HFF-Myc (cell line): ENCODE results near the gene NEURL1B.
"Not testable (repeated sequence)": the region's sequence is repeated elsewhere in the genome, so short reads cannot be mapped to it uniquely, and the experiment has no call there.

ENCODE experiments used
- DNase-seq: peaks from one replicate; pipeline ENCODE4 v3.0.0-alpha.2; 2011; ENCODE audit warnings: low read depth; ENCODE audit errors: extremely low read depth
- H3K4me3 ChIP-seq: replicated peaks from 2 replicates; pipeline ENCODE4 v1.5.1; 2011; ENCODE audit warnings: low read depth, mild to moderate bottlenecking, control low read depth, low read length
- CTCF ChIP-seq: IDR thresholded peaks from 2 replicates; pipeline ENCODE4 v1.5.1; 2012; ENCODE audit warnings: mild to moderate bottlenecking, low read depth, low read length, control low read depth; ENCODE audit errors: missing control alignments

NEURL1B gene

GRCh38 chr5:172648755-172649154 lies 7.7 kb downstream of the NEURL1B start:
- no peak for DNase-seq
- H3K4me3 ChIP-seq = no peak overlapping the region
- TF ChIP-seq CTCF = no peak

DNA sequence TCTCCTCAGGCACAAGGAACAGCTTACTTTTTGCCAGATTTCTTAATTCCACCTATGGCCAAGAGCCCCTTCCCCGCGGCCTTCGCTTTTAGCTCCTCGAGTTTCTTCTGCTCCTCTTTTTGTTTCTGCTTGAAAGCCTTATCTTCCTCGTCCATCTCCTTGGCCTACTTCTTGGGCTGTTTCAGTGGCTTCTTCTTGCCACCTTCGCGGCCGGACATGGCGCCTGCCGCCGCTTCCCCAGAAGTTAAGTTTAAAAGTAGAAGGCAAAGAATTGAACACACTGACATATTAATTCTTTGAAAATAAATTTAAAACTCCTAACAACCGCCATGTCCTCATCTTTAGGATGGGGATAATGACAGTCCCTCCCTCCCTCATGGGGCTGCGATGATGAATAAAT lies 15.4 kb downstream of the NEURL1B start:
- H3K4me3 ChIP-seq, DNase-seq: not testable (repeated sequence)

DNA sequence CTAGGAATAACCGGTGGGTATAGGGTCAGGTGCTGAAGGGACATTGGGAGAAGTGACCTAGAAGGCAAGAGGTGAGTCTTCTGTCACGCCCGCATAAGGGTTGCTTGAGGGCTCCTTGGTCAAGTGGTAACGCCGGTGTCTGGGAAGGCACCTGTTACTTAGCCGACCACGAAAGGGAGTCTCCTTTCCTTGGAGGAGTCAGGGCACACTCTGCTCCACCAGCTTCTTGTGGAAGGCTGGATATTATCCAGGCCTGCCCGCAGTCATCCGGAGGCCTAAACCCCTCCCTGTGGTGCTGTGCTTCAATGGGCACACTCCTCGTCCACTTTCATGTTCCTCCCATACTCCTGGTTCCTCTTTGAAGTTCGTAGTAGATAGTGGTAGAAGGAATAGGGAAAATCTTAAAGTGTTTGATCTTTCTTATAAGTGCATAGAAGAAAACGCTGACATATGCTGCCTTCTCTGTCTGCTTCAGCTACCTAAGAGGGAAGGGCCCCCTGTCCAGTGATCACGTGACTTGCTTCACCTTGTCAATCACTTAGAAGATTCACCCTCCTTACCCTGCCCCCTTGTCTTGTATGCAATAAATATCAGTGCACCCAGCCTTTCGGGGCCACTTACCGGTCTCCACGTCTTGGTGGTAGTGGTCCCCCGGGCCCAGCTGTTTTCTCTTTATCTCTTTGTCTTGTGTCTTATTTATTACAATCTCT lies 16.6 kb downstream of the NEURL1B start:
- DNase-seq = not testable (repeated sequence)

GRCh38 chr5:172658391-172658790 lies 17.3 kb downstream of the NEURL1B start:
- no peak for TF ChIP-seq CTCF
- H3K4me3 ChIP-seq = no peak overlapping the region
- no peak for DNase-seq

More for the DNA sequence above, 16.6 kb downstream of the NEURL1B start:
- not testable (repeated sequence) for H3K4me3 ChIP-seq

DNA sequence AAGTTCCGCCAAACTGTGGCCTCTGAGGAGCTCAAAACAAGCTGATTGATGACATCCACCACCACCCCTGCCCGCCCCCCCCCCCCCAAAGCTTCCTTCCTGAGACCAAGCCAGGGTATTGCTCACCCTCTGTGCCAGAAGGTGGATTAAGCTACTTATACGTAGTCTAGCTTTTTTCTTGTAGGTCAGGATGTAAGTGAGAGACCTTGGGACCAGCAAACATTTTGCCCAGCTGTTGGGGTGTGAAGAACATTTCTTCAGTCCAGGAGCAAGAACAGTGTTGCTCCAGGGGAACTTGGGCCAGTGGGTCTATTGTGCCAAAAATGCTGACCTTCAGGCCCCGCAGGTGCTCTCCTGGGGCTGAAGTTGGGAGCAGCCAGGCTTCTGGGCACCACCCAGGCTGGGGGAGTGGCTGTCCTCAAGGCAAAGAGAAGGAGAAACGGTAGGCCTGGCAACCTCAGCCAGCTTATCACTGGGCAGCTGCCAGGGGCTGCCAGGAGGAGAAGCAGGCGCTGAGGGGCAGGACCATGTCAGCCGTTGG lies 18.0 kb downstream of the NEURL1B start:
- TF ChIP-seq CTCF = no peak
- H3K4me3 ChIP-seq = no peak overlapping the region
- DNase-seq = no peak

DNA sequence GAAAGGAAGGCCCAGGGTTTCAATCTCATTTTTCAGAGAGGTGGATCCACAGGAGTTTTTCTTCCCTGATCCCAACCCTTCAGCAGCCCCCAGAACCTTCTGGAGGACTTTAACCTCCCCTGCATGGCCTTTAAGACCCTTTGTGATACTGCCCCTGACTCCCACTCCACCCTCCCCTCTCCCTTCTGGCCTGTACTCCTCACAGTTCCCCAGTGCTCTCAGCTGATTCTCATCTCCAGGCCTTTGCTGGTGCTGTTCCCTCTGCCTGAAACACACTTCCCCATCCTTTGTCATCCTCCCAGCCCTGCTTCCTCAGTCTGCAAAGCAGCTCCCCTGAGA lies 18.5 kb downstream of the NEURL1B start:
- no peak overlapping the region for H3K4me3 ChIP-seq
- no peak for TF ChIP-seq CTCF

GRCh38 chr5:172659909-172660628 lies 19.0 kb downstream of the NEURL1B start:
- DNase-seq = peak; percentile 52
- H3K4me3 ChIP-seq = no peak overlapping the region
- TF ChIP-seq CTCF = no peak

More for the DNA sequence above, 18.5 kb downstream of the NEURL1B start:
- DNase-seq = no peak
